NK-92 (cell line): ENCODE results near the gene ZNF485.
"Not testable (repeated sequence)": the region's sequence is repeated elsewhere in the genome, so short reads cannot be mapped to it uniquely, and the experiment has no call there.

Source experiments
- DNase-seq: peaks from one replicate; lab custom pipeline; 2025; ENCODE audit not compliant: unreplicated experiment; lab: John Stamatoyannopoulos, UW

Gene ZNF485

GRCh38 chr10:43601576-43601975, 4.7 kb upstream of the ZNF485 start:
- DNase-seq: not testable (repeated sequence)

GRCh38 chr10:43605850-43606322, 352 bp upstream of the ZNF485 start:
- no peak for DNase-seq

GRCh38 chr10:43607199-43607573, 948 bp downstream of the ZNF485 start:
- DNase-seq: no peak

GRCh38 chr10:43610636-43611035, 4.4 kb downstream of the ZNF485 start:
- no peak for DNase-seq

DNA sequence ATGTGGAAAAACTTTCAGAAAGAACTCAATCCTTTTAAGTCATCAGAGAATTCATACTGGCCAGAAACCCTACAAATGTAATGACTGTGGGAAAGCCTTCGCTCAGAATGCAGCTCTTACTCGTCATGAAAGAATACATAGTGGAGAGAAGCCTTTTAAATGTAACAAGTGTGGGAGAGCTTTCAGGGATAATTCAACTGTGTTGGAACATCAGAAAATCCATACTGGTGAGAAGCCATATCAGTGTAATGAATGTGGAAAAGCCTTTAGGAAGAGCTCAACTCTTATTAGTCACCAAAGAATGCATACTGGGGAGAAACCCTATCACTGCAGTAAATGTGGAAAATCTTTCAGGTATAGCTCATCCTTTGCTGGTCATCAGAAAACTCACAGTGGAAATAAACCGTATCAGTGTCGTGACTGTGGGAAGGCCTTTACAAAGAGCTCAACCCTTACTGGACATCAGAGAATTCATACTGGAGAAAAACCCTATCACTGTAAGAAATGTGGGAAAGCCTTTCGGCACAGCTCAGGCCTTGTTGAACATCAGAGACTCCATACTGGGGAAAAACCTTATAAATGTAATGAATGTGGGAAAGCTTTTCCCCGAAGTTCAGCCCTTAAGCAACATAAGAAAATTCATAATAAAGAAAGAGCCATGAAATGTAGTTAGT, 10.6 kb downstream of the ZNF485 start:
- no peak for DNase-seq

DNA sequence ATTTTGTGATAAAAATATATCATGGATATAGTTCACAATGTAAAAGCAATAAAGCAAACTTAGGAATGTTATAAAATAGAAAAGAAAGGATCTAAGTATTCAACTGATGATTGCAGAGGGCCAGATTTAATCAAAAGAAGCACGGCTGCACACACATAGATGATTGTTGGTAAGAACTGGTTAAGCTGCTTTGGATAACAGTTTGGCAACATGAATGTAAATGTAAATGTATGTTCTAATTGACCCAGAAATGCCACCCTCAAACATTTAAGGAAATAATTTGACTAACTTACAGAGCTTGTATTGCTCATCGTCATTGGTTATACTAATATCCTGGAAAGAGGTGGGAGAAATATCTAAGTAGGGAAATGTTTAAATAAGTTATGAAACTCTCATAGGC, 13.1 kb downstream of the ZNF485 start:
- DNase-seq: no peak

GRCh38 chr10:43622038-43622437, 15.8 kb downstream of the ZNF485 start:
- DNase-seq: no peak

DNA sequence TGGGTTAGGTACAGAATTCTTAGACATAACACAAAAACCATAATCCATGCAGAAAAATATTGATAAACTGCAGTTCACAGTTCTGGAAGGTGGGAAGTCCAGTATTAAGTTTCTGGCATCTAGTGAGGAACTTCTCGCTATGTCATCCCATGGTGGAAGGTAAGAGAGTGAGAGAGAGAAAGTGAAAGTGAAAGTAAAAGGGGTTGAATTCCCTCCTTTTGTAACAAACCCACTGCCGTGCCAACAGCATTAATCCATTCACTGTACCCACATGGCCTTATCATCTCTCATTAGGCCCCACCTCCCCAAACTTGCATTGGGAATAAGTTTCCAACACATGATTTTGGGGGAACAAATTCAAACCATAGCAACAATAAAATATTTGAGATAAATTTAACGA, 17.1 kb downstream of the ZNF485 start:
- DNase-seq: no peak

DNA sequence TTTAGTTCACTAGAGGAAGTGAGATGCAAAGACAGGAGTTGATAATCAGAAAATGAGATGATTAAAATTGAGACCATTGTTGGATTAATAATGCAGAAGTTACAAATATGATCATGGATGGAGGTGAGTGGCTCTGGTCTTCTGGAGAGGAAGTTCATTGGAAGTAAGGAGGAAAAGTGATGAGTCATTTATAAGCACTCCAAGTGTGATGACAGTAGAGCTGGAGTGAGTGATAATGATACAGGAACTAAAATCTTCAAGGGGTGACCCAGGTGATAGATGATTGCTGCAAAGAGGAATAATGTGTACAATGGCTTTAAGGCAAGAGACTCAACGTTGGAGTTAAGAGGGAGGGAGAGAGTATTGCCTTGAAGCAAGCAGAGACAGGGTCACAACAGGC, 21.7 kb downstream of the ZNF485 start:
- DNase-seq: no peak

DNA sequence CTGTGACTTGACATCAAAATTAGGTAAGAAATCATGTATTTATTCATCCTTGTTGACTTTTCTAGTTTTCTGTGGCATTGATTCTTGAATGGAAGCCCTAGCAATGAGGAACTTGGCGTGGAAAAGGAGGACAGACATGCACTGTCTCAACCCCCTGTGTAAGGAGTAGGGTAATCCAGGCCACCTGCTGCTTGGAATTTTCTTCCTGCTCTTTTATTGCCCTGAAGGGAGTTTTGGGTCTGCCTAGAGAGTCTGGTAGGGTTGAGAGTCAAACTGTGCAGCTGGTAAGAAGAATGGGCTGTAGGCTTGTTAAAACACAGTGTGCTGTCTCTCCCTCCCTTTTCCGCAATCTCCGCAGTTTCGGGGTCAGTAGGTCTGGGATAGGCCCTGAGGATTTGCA, 22.7 kb downstream of the ZNF485 start:
- no peak for DNase-seq

GRCh38 chr10:43635816-43636215, 29.6 kb downstream of the ZNF485 start:
- not testable (repeated sequence) for DNase-seq

DNA sequence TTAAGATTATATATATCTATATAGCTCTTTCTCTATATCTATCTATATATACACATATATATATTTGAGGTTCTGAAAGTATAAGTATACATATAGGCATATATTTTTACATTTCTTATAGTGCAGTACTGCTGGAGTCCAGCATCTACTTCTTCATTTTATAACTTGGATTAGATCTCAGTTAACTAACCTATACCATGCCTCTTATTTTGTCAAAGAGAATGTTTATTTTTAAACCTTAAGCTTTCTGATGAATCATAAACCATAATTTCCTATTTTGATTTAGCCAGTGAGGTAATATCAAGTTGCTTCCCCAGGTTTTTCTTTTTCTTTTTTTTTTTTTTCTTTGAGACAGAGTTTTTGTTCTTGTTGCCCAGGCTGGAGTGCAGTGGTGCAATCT, 34.4 kb downstream of the ZNF485 start:
- DNase-seq: no peak

GRCh38 chr10:43644252-43644651, 38.0 kb downstream of the ZNF485 start:
- no peak for DNase-seq

DNA sequence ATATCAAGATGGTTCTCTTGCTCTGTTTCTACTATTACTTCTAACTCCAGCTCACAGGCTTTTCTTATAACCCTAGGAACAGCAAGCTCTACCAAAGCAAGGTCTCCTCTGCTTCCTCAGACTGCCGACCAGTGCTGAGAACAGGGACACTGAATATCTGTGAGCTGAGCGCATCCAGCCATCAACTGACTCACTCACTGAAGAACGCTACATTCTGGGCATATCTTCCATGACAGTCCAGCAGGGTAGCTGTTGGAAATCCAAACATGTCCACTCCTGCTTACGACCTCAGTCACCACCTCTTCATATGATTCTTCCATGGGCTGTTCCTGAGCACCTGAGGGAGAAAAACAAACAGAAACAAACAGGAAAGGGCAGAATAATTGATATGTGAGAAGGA, 39.6 kb downstream of the ZNF485 start:
- no peak for DNase-seq

- no peak for DNase-seq
Observed at GRCh38 chr10:43647576-43647975, 41.3 kb downstream of the ZNF485 start.

GRCh38 chr10:43648095-43648397, 41.8 kb downstream of the ZNF485 start:
- DNase-seq: no peak

DNA sequence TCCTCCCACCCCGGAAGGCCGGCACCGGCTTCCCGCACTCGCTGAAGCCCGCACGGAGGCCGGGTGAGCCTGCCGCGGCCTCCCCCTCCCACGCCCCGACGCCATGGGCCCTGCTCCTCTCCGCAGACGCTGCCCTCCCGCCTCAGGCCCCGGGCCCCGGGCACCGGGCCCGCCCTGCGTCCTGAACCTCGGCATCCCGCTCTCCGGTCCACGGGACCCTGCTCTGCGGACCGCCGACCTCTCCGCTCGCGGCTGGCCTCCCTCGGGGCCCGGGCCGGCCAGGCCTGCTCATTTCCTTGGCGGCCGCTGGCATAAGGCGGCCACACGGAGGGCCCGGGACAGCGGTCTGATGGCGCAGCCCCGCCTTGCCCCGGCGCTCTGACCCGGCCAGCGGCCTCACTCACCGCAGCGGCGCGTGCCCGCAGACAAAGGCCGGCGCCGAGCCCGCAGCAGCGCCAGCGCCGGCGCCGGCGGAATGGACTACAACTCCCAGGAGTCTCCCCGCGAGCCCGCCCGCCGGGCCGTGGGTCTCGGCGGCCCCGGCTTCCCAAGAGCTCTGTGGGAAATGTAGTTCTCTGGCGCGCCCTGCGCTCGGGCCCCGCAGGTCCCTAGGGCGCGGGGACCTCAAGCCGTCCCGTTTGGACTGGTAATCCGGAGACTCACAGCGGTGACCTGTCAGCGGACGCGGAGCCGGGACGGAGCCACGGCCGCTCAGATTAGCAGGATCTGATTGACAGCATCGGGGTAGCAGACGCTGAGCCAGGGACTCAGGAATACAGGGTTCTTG, 42.4 kb downstream of the ZNF485 start, which contains the start of gene ZNF32:
Gene ZNF32 (minus strand): TSS at position 484 of the 787 bp plus-strand sequence. CDS start 2,748 bp downstream, outside the sequence.
- DNase-seq: no peak

- DNase-seq: no peak
Observed at GRCh38 chr10:43649185-43649523, 42.9 kb downstream of the ZNF485 start.

DNA sequence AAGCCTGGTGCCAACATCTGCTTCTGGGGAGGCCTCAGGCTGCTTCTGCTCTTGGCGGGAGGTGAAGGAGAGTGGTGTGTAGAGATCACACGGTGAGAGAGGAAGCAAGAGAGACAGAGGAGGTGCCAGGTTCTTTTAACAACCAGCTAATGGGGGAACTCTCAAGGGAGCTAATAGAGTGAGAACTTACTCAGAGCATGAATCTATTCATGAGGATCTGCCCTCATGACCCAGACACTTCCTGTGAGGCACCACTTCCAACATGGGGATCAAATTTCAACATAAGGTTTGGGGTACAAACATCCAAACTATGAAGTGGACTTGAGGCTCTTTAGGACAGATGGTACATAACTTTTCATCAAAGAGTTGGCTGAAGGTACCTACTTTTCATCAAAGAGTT, 47.5 kb downstream of the ZNF485 start:
- DNase-seq: no peak

DNA sequence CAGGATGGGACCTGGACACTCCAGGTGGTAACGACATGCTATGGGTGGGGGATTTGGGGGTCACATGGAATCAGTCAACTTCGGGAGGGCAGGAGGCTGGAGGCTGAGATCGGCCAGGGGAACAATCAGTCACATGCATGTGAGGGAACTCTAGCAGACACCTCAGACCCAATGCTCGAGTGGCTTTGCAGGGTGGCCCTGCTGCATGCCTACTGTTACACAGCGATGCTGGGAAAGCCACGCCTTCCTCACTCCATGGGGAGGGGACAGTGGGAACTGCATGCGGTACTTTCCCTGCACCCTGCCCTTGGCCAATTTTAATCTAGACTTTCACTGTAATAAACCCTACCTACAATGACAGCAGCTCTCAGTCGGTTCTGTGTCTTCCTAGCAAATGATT, 49.1 kb downstream of the ZNF485 start:
- DNase-seq: no peak

- DNase-seq: no peak
Observed at GRCh38 chr10:43658227-43658626, 52.0 kb downstream of the ZNF485 start.

DNA sequence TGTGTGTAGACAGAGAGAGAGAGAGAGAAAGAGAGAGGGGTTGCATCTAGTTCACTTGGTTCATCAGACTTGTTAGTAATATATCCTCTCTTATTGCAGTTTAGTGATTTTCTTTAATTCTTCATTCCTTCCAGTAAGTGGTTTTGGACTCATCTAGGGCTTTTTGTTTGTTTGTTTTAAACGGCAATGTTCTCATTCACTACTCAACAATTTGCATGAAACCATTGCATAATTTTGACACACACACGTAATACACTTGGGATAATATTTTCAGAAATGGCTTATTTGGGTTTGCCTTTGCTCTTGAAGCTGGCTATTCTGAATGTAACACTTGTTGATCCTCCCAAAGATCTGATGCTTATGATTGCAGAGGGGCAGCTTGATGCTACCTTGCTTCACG, 58.8 kb downstream of the ZNF485 start:
- DNase-seq: no peak

DNA sequence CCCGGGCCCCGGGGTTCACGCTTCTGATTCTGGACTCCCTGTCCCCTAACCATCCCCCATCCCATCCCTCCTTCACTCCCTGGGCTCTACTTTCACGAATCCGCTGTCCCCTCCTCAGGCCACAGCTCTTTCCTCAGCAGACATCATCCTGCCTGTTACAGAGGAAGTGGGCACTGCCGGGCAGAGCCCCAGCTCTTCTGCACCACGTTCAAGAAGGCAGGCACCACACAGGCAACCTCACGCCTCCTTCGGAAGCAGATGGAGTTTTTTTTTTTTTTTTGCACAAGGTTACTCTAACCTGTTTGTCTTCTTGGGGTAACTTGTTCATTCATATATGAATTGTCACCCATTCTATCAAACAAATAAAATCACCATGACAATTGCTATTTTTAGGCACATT, 60.3 kb downstream of the ZNF485 start:
- DNase-seq: no peak
